ENCODE results near the gene NT5C2.

The NT5C2 gene

DNA sequence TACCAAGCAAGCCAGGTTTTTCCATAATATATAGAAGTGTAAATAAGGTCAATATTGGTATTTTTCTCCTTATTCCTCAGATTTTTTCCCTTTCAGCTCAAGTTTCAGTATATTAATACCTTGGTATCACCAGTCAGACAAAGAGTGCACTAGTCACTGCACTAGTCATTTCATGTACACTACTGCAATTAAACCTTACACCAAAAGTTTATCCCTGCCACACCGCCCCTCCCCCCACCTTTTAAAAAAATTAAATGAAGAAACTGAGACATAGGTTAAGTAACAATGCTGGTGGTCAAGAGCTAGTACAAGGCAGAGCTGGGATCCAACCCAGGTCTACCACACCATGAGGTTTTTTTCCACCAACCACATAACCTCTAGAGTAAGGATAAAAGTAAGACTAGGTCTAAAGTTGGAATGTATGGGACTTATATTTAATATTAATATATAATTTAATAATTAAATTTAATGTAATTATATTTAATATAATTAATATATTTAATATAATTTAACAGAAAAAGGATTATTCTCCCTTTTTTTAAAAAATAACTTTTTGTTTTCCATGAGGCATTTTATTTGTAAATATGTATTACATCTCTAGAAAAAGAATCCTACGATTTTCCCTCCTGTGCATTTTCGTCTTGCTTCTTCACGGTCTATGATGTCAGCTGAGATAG is 68.5 kb downstream of the NT5C2 start:
- DNase-seq (ENCODE audit: low read depth in 2 of 2), result peak in 1 of 2 donors; percentile 7

DNA sequence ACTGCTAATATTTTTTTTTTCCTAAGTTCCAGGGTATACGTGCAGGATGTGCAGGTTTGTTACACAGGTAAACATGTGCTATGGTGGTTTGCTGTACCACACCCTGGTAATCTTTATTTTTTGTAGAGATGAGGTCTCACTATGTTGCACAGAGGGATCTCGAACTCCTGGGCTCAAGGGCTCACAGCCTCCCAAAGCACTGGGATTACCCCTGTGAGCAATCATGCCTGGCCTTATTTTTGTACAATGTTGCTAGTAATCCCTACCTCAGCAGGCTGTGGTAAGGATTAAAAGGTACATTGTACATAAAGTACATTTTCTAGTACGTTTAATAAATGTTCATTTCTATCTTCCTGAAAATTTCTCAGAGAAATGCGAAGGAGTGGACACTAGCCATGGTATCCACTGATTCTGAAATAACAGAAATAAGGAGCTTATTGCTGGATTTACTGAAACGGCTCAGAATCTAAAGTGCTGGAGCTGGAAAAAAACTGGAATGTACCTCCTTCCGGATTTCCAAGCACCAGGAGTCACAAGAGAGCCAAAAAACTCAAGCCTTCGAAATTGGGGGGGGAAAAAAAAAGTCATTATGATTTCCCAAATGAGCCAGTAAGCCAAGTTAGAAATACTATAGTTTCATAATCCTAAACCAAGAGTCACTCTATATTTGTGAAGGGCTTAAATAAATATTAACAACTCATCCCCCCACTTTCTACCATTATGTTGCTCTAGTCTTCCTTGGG is 69.6 kb downstream of the NT5C2 start:
- no peak for DNase-seq (ENCODE audit: low read depth in 2 of 2)

DNA sequence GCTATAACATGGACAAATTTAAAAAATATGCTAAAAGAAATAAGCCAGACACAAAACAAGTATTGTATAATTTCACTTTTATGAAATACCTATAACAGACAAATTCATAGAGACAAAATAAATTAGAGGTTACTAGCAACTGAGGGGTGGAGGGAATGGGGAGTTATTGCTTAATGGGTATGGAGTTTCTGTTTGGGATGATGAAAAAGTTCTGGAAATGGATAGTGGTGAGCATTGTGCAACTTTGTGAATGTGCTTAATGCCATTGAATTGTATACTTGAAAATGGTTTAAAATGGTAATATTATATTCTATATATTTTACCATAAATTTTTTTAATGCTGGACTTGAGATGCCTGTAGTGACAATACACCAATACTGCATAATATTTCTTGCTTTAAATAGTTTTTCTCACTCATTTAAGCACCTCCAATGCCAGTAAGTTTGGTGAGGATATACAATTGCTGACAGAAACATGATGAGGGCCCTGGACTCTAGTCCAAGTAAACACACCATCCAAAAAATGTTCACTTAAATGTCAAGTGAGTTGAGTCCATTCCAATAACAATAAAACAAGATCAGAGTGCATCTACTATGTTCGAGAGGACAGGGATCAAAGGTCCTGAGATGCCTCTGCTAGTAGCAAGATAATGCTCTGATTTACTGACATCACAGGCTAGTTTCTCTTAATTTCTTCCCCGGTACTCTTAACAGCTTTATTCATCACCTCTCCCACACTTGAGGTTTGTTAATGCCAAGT is 71.9 kb downstream of the NT5C2 start:
- DNase-seq (ENCODE audit: low read depth in 2 of 2), result no peak

DNA sequence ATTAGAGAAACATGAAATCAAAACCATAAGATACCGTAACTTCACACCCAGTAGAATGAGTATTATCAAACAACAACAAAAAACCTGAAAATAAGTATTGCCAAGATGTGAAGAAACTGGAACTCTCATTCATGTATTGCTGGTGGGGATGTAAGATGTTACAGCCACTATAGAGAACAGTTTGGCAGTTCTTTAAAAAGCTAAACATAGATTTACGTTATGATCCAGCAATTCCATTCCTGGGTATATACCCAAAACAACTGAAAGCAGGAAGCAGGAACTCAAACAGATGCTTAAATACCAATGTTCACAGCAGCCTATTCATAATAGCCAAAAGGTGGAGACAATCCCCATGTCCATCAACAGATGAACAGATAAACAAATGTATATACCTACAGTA is 72.5 kb downstream of the NT5C2 start:
- no peak for DNase-seq (ENCODE audit: low read depth in 2 of 2)

DNA sequence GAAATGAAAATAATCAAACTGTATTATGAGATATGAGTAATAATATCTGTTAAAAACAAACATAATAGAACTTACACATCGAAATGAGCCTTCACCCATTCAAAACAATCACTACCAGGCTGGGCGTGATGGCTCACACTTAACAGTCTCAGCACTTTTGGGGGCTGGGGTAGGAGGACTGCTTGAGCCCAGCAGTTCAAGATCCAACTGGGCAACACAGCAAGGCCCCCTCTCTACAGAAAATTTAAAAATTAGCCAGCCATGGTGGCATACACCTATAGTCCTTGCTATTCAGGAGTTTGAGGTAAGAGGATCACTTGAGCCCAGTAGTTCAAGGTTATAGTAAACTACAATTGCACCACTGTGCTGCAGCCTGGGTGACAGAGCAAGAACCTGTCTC is 75.8 kb downstream of the NT5C2 start:
- DNase-seq (ENCODE audit: low read depth in 2 of 2), result no peak

DNA sequence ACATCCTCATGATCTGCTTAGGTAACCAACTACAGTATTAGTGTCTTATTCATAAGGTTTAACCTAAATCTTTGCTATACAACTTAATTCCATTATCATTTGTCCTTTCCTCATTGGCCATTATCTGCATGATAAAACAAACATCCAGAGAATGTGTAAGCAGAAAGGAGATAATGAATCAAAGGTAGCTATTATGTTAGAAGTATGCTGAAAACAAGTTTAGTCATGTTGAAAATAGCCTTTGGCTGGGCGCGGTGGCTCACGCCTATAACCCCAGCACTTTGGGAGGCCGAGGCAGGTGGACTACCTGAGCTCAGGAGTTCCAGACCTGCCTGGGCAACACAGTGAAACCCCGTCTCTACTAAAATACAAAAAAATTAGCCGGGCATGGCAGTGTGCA is 78.2 kb downstream of the NT5C2 start:
- DNase-seq (ENCODE audit: low read depth in 2 of 2), result no peak

DNA sequence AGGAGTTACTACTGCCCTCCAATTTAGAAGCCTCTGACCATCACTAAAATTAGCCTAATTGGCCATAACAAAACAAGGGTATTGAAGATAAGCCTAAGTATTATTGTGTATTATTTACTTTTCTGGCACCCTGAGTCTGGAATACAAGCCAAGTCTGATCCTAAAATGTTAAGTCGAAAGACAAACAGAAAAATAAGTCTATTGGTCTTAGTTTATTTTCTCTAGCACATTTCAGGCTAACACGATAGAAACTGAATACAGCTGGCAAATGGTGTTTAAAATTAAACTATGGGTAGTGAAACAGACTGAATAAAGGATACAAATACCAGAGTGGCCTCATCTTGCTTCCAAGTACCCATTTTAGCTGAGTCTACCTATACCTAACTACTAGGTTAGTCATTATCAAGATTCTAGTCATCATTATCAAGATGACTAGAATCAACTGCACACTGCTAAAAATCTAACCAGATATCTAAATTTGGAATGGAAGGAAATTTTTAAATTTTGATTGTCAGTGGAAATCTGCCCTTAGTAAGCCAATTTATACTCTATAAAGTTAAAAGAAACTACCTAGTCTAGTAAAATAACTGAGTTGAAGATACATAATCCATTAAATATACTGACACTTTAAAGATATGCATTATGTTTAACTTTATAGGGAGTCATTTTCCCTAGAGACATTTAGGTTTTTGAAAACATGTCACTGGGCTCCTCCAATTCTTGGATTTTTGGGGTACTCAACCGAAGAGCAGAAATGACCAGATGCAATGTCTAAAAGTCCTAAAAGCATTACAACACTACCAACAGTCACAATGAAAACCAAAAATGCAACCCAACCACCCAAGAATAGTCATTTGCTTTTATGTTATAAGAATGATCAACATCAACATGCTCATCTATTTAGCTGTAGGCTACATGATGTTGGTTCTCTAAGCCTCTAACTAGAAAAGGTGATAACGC is 80.9 kb downstream of the NT5C2 start:
- no peak for DNase-seq (ENCODE audit: low read depth in 2 of 2)

DNA sequence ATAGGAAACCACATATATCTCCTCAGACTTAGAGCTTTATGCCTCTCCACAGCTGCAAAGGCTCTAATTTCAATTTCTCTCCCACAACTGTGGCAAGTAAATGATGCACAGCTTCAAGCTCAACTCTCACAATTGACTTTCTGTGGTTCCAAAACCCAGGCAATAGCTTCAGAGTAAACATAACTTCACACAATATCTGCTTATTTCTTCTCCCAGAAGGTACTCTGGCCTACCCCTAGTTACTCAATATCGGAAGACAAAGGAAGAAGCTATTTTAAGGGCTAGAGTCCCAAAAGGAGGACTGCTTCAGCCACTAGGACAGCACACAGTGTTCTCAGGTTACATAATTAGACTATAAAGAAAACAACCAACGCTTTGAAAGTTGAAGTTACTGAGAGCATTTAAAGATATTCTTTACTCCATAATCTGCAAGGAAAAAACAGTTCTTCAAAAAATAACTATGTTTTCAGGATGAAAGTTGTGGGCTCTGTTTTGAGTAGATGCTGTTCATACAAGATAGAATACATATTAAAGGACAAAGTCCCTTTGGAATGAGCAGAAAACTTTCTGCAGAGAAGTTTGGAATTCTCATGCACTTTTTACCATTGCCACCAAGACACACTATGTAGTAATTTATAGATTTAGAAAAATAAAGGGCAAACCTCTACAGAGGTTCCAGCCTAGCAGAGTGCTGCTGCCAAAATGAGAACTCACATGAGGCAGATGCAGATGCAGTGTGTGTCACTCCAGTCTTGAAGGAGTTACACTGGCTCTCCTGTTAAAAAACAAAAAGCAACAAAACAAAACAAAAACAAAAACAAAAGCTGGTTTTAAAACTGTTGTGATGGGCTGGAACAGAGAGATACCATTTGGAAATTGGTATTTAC is 81.8 kb downstream of the NT5C2 start:
- DNase-seq (ENCODE audit: low read depth in 2 of 2), result no peak

DNA sequence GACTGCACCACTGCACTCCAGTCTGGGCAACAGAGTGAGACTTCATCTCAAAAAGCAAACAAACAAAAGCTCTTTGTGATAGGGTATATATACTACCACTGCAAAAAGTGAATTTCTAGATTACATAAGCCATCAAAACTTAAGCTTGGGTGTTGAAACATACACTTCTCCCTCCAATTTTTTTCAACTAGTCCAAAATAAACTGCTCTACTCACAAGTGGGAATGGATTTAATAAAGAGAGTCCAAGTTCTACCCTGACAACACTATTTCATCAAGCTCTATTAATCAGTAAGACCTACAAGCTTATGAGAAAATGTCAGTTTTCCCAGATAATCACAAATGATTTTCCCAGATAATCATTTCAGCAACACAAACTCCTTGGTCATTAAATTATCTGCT is 82.7 kb downstream of the NT5C2 start:
- no peak for DNase-seq (ENCODE audit: low read depth in 2 of 2)

DNA sequence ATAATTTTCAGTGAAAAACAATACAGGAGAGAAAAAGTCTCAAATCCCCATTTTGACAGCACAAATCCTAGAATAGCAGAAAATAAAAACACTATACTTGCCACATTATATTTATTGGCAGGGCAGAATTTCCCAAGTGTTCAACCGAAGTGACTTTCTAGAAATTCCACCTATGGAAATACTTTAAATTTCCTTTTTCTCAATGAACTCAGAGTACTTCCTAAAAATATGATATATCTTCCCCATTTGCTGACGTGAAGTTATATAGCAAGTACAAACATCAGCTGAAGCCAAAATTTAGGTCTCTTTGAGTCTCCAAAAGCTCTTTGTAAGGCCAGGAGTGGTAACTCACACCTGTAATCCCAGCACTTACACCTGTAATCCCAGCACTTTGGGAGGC is 83.3 kb downstream of the NT5C2 start:
- DNase-seq (ENCODE audit: low read depth in 2 of 2), result no peak

DNA sequence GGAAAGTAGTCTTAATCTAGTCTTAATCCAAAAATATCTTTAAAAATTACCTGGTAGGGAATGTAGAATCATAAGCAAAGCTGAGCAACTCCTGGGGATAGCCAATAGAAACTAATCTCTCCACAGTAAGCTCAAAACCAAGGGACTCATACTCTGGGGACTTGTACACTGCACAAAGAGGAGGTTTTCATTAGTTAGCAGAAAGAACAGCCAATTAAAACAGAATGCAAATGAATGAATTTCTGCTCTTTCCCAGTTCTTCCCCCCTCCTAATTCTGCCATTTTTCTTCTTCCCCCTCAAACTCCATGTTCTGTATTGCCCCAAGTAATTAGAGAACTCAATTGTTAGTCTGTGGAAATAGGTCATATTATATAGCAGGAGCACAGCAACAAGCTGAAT is 86.5 kb downstream of the NT5C2 start:
- DNase-seq (ENCODE audit: low read depth in 2 of 2), result no peak

DNA sequence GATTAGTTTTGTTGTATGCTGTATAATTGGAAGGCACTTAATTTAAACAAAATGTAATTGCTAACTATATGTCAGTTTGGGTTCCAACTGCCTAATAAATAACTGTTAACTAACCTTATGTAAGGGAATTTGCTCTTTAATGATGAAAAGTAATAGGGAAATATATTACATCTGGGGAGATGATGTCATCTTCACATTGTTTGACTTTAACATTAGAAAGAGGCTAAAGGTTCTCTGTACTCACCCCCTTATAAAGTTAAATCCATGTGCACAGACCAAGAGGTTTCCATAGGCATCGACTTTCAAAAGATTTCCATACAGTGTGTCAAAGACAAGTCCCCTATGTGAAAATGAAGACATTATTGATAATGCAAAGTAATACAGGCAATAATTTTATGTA is 87.6 kb downstream of the NT5C2 start:
- no peak for DNase-seq (ENCODE audit: low read depth in 2 of 2)

DNA sequence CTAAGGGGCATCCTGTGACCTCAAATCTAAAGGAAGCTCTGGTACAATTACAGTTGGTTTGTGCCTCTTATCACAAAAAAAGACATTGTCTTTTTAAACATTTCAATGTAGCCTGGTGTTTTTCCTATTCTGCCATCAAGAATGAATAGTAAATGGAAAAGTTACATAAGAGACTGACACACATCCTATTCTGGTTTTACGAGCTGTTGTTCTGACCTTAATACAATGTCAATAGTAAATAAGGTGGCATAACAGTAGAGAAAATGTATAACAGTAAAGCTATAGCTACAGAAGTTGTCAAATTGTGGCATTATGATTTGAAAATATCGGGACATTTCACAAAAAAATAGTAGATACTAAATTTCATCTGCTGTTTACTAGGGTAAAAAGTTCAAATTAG is 88.4 kb downstream of the NT5C2 start:
- no peak for DNase-seq (ENCODE audit: low read depth in 2 of 2)

DNA sequence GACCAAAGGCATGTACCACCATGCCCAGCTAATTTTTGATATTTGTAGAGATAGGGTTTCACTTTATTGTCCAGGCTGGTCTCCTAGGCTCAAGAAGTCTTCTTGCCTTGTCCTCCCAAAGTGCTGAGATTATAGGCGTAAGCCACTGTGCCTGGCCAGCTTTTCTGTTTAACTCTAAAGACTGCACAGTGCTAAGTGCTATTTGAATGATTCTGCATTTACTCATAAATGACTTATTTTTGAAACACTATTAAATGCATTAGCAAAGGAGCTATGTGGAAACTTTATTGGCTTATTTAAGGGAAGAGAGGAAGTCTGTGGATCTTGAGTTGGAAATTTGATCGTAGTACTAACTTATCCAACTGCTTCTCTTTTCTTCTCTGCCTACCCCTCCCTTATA is 89.1 kb downstream of the NT5C2 start:
- no peak for DNase-seq (ENCODE audit: low read depth in 2 of 2)

DNA sequence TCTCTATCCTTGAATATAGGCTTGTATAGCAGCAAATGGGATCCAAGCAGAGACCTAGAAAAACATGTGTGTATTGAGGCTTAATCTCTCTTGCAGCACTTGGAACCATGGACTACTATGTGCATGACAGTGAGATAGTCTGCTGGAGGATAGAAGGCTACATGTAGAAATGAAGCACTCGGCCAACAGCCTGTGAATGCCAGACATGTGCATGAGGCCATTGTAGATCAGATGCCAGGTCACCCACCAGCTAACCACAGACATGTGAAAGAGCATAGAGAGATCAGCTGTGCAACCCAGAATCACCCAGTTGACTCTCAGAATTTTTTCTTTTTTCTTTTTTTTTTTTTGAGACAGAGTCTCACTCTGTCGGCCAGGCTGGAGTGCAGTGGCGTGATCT is 90.9 kb downstream of the NT5C2 start:
- no peak for DNase-seq (ENCODE audit: low read depth in 2 of 2)

DNA sequence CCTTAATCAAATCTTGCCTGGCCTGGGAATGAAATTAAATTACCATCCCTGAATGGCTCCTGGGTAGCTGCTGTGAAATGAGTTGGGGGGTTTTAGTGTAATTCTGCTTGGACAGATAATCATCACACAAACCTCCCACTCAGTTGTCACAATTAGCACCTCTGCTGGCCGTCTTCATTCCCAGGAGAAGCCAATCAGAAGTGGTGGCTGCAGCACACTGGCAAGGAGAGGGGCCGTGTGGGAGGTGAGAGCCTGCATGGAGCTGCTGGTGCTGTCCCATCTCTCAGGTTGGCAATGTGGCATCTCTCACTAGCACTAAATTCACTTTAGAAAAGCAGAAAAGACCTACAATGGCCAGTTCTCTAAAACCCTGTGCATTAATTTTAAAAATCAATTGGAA is 92.5 kb downstream of the NT5C2 start:
- no peak for DNase-seq (ENCODE audit: low read depth in 2 of 2)

DNA sequence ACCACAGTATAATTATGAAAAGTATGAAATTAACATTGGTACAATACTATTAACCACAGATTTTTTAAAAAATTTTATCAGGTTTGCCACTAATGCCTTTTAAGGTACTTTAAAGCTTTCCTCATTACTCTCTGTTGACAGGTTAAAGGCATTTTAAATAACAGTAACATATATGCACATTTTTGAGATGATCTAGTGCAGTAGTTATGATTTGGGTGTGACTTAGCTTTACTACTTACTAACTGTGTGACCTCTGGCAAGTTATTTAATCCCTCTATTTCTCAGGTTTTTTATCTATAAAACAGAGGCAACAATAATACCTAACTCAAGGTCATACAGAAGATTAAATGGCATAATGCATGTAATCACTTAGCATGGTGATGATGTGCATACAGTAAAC is 94.8 kb downstream of the NT5C2 start:
- no peak for DNase-seq (ENCODE audit: low read depth in 2 of 2)

DNA sequence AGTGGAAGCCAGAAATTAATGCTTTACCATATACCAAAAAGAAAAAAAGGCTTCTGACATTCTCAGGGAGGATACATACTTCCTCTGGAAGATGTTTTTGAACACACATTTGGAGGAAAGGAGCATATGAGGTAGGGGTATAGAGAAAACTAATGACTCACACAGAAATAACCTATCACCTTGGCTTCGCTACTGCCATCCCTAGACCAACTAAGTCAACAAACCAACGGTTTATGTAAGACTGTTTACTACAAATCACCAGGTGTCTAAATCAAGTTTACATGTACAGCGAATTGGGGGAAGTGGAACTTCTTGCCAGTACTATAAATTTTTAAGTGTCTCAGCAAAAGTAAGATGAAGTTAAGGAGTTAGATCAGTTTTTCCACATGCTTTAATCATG is 96.9 kb downstream of the NT5C2 start:
- DNase-seq (ENCODE audit: low read depth in 2 of 2), result no peak

DNA sequence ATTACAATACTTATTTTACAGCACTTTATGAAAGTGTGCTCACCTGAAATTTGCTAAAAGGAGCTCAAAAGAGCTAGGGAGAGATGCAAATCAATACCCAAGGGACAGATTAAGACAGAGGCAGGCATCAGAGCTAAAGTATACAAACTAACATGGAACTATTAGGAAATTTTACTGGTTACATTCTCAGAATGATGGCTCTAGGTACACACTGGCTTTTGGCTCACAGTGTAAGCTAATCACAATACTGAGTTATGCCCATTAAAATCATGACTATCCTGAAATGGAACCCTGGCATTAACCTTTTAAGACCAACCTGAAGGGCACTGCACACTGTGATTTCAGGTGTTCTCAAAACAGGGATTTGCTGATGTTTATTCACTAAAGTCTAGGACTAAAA is 98.1 kb downstream of the NT5C2 start:
- no peak for DNase-seq (ENCODE audit: low read depth in 2 of 2)

DNA sequence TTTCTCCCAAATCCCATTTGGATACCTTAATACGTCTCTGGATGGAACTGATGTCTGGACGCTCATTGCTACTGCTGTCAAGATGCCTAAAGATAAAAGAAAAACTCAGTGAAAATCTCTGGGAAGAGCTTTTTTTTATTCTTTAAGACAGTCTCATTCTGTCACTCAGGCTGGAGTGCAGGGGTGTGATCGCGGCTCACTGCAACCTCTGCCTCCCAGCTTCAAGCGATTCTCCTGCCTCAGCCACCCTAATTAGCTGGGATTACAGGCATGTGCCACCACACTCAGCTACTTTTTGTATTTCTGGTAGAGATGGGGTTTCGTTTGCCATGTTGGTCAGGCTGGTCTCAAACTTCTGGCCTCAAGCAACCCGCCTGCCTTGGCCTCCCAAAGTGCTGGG is 102.2 kb downstream of the NT5C2 start:
- DNase-seq (ENCODE audit: low read depth in 2 of 2), result no peak

DNA sequence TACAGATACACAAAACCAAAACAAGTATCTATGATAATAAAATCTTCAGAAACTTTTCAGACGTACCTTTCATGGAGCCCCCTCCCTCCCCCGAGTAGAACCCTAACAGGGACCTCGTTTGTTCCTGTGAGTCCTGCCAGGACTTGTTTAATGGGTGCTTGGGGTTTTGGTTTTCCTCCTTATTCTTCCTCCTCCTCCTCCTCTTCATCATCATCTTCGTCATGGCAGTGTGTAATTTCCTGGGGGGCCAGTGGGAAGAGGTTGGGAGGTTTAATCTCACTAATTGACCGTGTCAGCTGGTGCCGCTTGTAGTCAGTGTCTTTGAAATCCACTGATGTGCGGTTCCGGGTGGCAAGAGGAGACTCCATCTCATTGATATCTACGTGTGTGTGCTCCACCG is 103.6 kb downstream of the NT5C2 start:
- no peak for DNase-seq (ENCODE audit: low read depth in 2 of 2)

Measured in stimulated activated CD4-positive, alpha-beta T cell treated with anti-CD3 and anti-CD28 coated beads, Interleukin-4, amount 100 ng/mL, for 48 hours (primary cell).